ENCODE results near the gene NRF1.

NRF1 gene

GRCh38 chr7:129772646-129773280 lies 161.2 kb downstream of the NRF1 start:
- DNase-seq: no peak

- DNase-seq: no peak
Measured at GRCh38 chr7:129773328-129773731, 161.8 kb downstream of the NRF1 start.

GRCh38 chr7:129773871-129774270 lies 162.4 kb downstream of the NRF1 start:
- no peak for DNase-seq

- no peak for DNase-seq
Measured at GRCh38 chr7:129774359-129774758, 162.8 kb downstream of the NRF1 start.

GRCh38 chr7:129774871-129775694 lies 163.6 kb downstream of the NRF1 start:
- DNase-seq: no peak

- DNase-seq: no peak
Measured at GRCh38 chr7:129775695-129776361, 164.3 kb downstream of the NRF1 start.

GRCh38 chr7:129776362-129776722 lies 164.8 kb downstream of the NRF1 start:
- no peak for DNase-seq

GRCh38 chr7:129777195-129777844 lies 165.8 kb downstream of the NRF1 start:
- DNase-seq: no peak

- no peak for DNase-seq
Measured at GRCh38 chr7:129777993-129778769, 166.7 kb downstream of the NRF1 start.

GRCh38 chr7:129778770-129779601 lies 167.5 kb downstream of the NRF1 start:
- no peak for DNase-seq

GRCh38 chr7:129779602-129780256 lies 168.2 kb downstream of the NRF1 start:
- no peak for DNase-seq

GRCh38 chr7:129780257-129780973 lies 168.9 kb downstream of the NRF1 start:
- no peak for DNase-seq

GRCh38 chr7:129780974-129781927 lies 169.7 kb downstream of the NRF1 start:
- no peak for DNase-seq

- DNase-seq: no peak
Measured at GRCh38 chr7:129781928-129782817, 170.7 kb downstream of the NRF1 start.

- DNase-seq: no peak
Measured at GRCh38 chr7:129782818-129783583, 171.5 kb downstream of the NRF1 start.

- no peak for DNase-seq
Measured at GRCh38 chr7:129783584-129783919, 172.0 kb downstream of the NRF1 start.

GRCh38 chr7:129784437-129784782 lies 172.9 kb downstream of the NRF1 start:
- no peak for DNase-seq
